ENCODE data around the gene PSMA3. TPM values are rescaled to one million over a fixed set of nuclear protein-coding genes. Genes with fewer than 3 reads are reported as not detected.
A peak's percentile ranks its signal among the peaks of the same experiment; 100 is the strongest.

Gene PSMA3
- total and polyA plus RNA-seq, 7 donors, result 69.5 to 217 (median 112) TPM

DNA sequence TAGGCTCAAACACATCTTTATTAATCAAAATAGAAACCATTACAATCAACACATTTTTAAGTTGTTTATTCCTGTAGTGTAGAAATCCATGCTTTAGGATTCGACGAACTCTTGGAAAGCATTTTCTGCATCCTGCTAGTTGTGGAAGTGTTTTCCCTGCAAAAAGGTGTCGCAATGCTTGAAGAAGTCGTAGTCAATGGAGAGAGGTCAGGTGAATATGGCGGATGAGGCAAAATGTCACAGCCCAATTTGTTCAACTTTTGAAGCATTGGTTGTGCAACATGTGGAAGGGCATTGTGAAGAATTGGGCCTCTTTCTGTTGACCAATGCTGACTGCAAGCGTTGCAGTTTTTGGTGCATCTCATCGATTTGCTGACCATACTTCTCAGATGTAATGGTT lies 49.6 kb downstream of the PSMA3 start:
- TF ChIP-seq, protein P1, sequence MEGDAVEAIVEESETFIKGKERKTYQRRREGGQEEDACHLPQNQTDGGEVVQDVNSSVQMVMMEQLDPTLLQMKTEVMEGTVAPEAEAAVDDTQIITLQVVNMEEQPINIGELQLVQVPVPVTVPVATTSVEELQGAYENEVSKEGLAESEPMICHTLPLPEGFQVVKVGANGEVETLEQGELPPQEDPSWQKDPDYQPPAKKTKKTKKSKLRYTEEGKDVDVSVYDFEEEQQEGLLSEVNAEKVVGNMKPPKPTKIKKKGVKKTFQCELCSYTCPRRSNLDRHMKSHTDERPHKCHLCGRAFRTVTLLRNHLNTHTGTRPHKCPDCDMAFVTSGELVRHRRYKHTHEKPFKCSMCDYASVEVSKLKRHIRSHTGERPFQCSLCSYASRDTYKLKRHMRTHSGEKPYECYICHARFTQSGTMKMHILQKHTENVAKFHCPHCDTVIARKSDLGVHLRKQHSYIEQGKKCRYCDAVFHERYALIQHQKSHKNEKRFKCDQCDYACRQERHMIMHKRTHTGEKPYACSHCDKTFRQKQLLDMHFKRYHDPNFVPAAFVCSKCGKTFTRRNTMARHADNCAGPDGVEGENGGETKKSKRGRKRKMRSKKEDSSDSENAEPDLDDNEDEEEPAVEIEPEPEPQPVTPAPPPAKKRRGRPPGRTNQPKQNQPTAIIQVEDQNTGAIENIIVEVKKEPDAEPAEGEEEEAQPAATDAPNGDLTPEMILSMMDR (IDR thresholded peaks at IDR 0.05), result no peak
- TF ChIP-seq EP300 (IDR thresholded peaks at IDR 0.05) (no peak), POLR2A (IDR thresholded peaks at IDR 0.05) (no peak), POLR2AphosphoS5 (IDR thresholded peaks at IDR 0.05) (no peak)
- Histone ChIP-seq H3K9me3 (no peaks in the 10 kb centered on the region), H3K4me1 (peaks cover 0 to 63% (median 26%) of the 10 kb centered on the region in 4 donors), H3K36me3 (peaks cover 6 to 64% (median 32%) of the 10 kb centered on the region in 4 donors), H3K4me3 (no peak overlapping the region), H3K27me3 (no peaks in the 10 kb centered on the region), H3K27ac (no peak overlapping the region)
- intact Hi-C loops (cut with DNase I), result no loop called here
- WGBS, 2 donors, result 97 to 98% methylated on average over 7 of the region's 7 CpGs
- no peak for DNase-seq

DNA sequence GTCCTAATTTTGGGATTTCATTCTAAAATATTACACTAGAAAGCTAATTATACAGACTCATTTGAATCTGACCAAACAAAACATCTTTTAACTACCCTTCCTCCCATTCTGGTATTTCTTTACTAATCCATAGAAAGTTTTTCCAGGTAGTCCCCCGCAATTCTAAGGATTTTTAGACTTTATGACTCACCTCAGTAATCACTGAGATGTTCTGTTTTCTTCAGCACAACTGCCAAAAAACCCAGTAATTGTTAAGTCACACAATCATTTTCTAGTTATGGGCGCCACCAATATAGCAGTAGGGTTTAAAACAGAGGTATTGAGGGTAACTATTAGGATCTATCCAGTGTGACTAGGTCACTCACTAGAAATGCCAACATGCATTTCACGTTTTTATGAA lies 52.1 kb downstream of the PSMA3 start:
- intact Hi-C loops (cut with DNase I), result loop anchor here (2.0 kb wide), 1 partner anchor 52 kb away; the partner anchor contains the start of gene PSMA3
- DNase-seq, result no peak
- Histone ChIP-seq H3K4me3 (peak overlapping the region; percentile 61 to 99 (median 86)), H3K9me3 (no peaks in the 10 kb centered on the region), H3K27ac (peak overlapping the region; percentile 92 to 98 (median 94)), H3K36me3 (peaks cover 6 to 42% (median 20%) of the 10 kb centered on the region in 4 donors), H3K4me1 (peaks cover 0 to 66% (median 28%) of the 10 kb centered on the region in 4 donors), H3K27me3 (no peaks in the 10 kb centered on the region)
- WGBS, 2 donors, result 2 to 7% methylated on average over 3 of the region's 3 CpGs
- TF ChIP-seq, protein P1 (IDR thresholded peaks at IDR 0.05), result no peak
- no peak for TF ChIP-seq EP300 (IDR thresholded peaks at IDR 0.05)
- no peak for TF ChIP-seq POLR2AphosphoS5 (IDR thresholded peaks at IDR 0.05)

DNA sequence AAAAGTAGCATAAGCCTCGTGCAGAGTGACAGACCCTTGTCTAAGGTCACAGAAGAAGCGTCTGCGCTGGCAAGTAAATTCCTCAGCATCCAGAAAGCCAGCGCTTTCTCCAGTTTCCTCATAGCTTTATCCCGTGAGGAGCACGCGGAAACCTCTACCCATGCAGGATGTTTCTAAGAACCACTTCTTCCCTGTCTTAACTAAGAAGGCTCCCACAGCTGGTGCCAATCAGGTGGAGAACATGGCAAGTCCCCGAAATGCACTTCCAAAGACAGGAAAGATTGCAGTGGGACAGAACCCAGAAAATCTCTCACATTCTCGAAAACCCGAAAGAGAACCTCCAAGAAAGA lies 52.7 kb downstream of the PSMA3 start:
- Histone ChIP-seq H3K4me1 (peaks cover 0 to 60% (median 28%) of the 10 kb centered on the region in 4 donors), H3K36me3 (peaks cover 6 to 42% (median 20%) of the 10 kb centered on the region in 4 donors), H3K4me3 (peak overlapping the region; percentile 61 to 99 (median 86)), H3K27ac (peak overlapping the region; percentile 92 to 98 (median 94)), H3K9me3 (no peaks in the 10 kb centered on the region), H3K27me3 (no peaks in the 10 kb centered on the region)
- intact Hi-C loops (cut with DNase I), result loop anchor here (2.0 kb wide), 1 partner anchor 53 kb away; the partner anchor contains the start of gene PSMA3
- TF ChIP-seq EP300 (IDR thresholded peaks at IDR 0.05) (peak in 1 of 4 donors; percentile 14), POLR2A (IDR thresholded peaks at IDR 0.05) (no peak)
- TF ChIP-seq, protein P1 (IDR thresholded peaks at IDR 0.05), result no peak
- WGBS, 2 donors, result 0 to 1% methylated on average over 10 of the region's 10 CpGs
- DNase-seq, result no peak

DNA sequence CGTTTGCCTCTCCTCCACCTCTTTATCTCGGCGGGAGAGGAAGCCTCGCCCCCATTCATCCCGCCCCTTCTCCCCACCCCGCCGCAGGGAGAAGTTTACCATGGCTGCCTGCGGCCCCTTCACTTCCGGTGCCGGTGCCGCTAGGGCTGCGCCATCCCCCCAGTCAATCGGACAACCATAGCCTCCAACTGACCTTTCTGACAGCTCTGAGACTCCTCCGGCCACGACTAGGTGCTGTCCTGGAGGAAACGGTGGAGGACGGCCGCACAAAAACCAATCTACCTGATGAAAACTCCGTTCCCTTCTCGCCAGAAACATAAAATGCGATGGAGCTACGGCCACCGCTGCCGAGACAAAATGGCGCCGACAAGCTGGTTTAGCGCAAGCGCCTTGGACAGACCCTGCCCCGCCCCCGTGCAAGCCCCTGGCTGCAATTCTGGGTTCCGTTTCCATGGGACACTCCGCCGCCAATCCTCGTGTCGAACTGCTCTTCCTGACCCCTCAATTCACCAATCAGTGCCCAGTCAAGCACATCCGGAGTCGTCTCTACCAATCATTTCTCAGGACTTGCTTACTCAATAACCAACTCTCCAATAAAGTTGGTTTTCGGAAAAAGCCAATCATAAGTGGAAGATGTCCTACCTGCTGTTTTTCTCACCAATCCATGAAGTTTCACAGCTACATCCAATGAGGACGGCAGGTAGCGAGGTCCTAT lies 53.3 kb downstream of the PSMA3 start:
- H3K4me1 ChIP-seq, result peaks cover 0 to 55% (median 28%) of the 10 kb centered on the region in 4 donors
- H3K4me3 ChIP-seq, result peak overlapping the region; percentile 81 to 99 (median 88)
- intact Hi-C loops (cut with DNase I), result loop anchor here (2.0 kb wide), 2 partner anchors 53 to 129 kb away; partner anchors contain the start of genes KIAA0586, PSMA3 and TIMM9
- H3K27ac ChIP-seq, result peak overlapping the region; percentile 93 to 98 (median 95)
- peak; percentile 99 for DNase-seq
- 0% methylated on average over 40 of the region's 40 CpGs for WGBS, 2 donors
- peaks cover under 1 to 41% (median 20%) of the 10 kb centered on the region in 4 donors for H3K36me3 ChIP-seq
- no peaks in the 10 kb centered on the region for H3K27me3 ChIP-seq
- no peak for TF ChIP-seq EP300 (IDR thresholded peaks at IDR 0.05)
- peak; percentile 41 to 88 (median 82) for TF ChIP-seq POLR2AphosphoS5 (IDR thresholded peaks at IDR 0.05)
- TF ChIP-seq POLR2A (IDR thresholded peaks at IDR 0.05), result peak; percentile 62 to 74
- TF ChIP-seq, protein P1 (IDR thresholded peaks at IDR 0.05), result no peak
- no peaks in the 10 kb centered on the region for H3K9me3 ChIP-seq
